Astrocyte of the hippocampus (primary cell): ENCODE measurements around the gene SIRPB1.
"Not testable (repeated sequence)": the region's sequence is repeated elsewhere in the genome, so short reads cannot be mapped to it uniquely, and the experiment has no call there.

Experiments used
- DNase-seq: peaks from one replicate; pipeline ENCODE4 v3.0.0; 2011; ENCODE audit warnings: low read depth, low spot score

Gene SIRPB1

GRCh38 chr20:1637226-1637625 lies 17.4 kb upstream of the SIRPB1 start:
- DNase-seq, result no peak

- DNase-seq, result no peak
Observed at GRCh38 chr20:1636621-1637020, 16.8 kb upstream of the SIRPB1 start.

- DNase-seq, result no peak
Observed at GRCh38 chr20:1635291-1635979, 15.6 kb upstream of the SIRPB1 start.

- DNase-seq, result no peak
Observed at GRCh38 chr20:1633535-1633934, 13.7 kb upstream of the SIRPB1 start.

- no peak for DNase-seq
Observed at GRCh38 chr20:1632178-1632577, 12.4 kb upstream of the SIRPB1 start.

- no peak for DNase-seq
Observed at GRCh38 chr20:1631309-1632151, 11.7 kb upstream of the SIRPB1 start.

- no peak for DNase-seq
Observed at GRCh38 chr20:1630186-1630585, 10.4 kb upstream of the SIRPB1 start.

GRCh38 chr20:1629321-1629720 lies 9.5 kb upstream of the SIRPB1 start:
- DNase-seq, result no peak

- no peak for DNase-seq
Observed at GRCh38 chr20:1628621-1629020, 8.8 kb upstream of the SIRPB1 start.

- DNase-seq, result no peak
Observed at GRCh38 chr20:1627200-1627550, 7.4 kb upstream of the SIRPB1 start.

GRCh38 chr20:1626528-1627199 lies 6.9 kb upstream of the SIRPB1 start:
- no peak for DNase-seq

GRCh38 chr20:1625083-1625690 lies 5.4 kb upstream of the SIRPB1 start:
- no peak for DNase-seq

- DNase-seq, result no peak
Observed at GRCh38 chr20:1623501-1624205, 3.8 kb upstream of the SIRPB1 start.

GRCh38 chr20:1622450-1622849 lies 2.6 kb upstream of the SIRPB1 start:
- no peak for DNase-seq

GRCh38 chr20:1621316-1621715 lies 1.5 kb upstream of the SIRPB1 start:
- DNase-seq, result no peak

- no peak for DNase-seq
Observed at GRCh38 chr20:1618954-1619540, 762 bp downstream of the SIRPB1 start.

GRCh38 chr20:1618479-1618878 lies 1.3 kb downstream of the SIRPB1 start:
- no peak for DNase-seq

GRCh38 chr20:1616858-1617434 lies 2.9 kb downstream of the SIRPB1 start:
- no peak for DNase-seq

- not testable (repeated sequence) for DNase-seq
Observed at GRCh38 chr20:1610404-1610803, 9.4 kb downstream of the SIRPB1 start.

- DNase-seq, result not testable (repeated sequence)
Observed at GRCh38 chr20:1608678-1609347, 11.0 kb downstream of the SIRPB1 start.
